BLaER1 treated with 17β-estradiol and CSF1 and Interleukin-3, amounts not matched to agents 10 nM and 100 nM (cell line): ENCODE measurements around the gene FSTL4.

ENCODE experiments used
- H3K27ac ChIP-seq, 11 experiments: shearing (Covaris generic); formaldehyde crosslinking; 2 replicates each; pipeline ENCODE4 v1.8.1; 2022
- H3K27me3 ChIP-seq, 11 experiments: shearing (Covaris generic); formaldehyde crosslinking; 2 replicates each; pipeline ENCODE4 v1.8.1; 2022
- H3K36me3 ChIP-seq, 11 experiments: shearing (Covaris generic); formaldehyde crosslinking; 2 replicates each; pipeline ENCODE4 v1.8.1; 2022
- H3K4me1 ChIP-seq, 10 experiments: shearing (Covaris generic); formaldehyde crosslinking; 2 replicates each; pipeline ENCODE4 v1.8.1; 2022
- H3K4me2 ChIP-seq, 11 experiments: shearing (Covaris generic); formaldehyde crosslinking; 2 replicates each; pipeline ENCODE4 v1.8.1; 2022
- H3K4me3 ChIP-seq, 10 experiments: shearing (Covaris generic); formaldehyde crosslinking; 2 replicates each; pipeline ENCODE4 v1.8.1; 2022
- H3K9ac ChIP-seq, 11 experiments: shearing (Covaris generic); formaldehyde crosslinking; 2 replicates each; pipeline ENCODE4 v1.8.1; 2022
- H3K9me3 ChIP-seq, 11 experiments: shearing (Covaris generic); formaldehyde crosslinking; replicated peaks in 1 of 11; 2 replicates each; pipeline ENCODE4 v1.8.1; 2022
- H4K20me1 ChIP-seq, 11 experiments: shearing (Covaris generic); formaldehyde crosslinking; 2 replicates each; pipeline ENCODE4 v1.8.1; 2022
- Cebpa-rat ChIP-seq, 11 experiments: shearing (Covaris generic); IDR thresholded peaks; 2 replicates each; pipeline ENCODE4 v1.8.1; 2022

FSTL4 gene

GRCh38 chr5:133384120-133384855, 228.1 kb downstream of the FSTL4 start:
- Histone ChIP-seq H4K20me1 (no peaks in the 10 kb centered on the region), H3K27ac (no peak overlapping the region), H3K27me3 (no peaks in the 10 kb centered on the region), H3K9ac (no peak overlapping the region), H3K4me1 (no peaks in the 10 kb centered on the region), H3K4me3 (no peak overlapping the region), H3K9me3 (no peaks in the 10 kb centered on the region), H3K4me2 (no peak overlapping the region), H3K36me3 (no peaks in the 10 kb centered on the region)
- no peak for TF ChIP-seq Cebpa-rat (IDR thresholded peaks at IDR 0.05)

GRCh38 chr5:133383580-133383939, 228.8 kb downstream of the FSTL4 start:
- Histone ChIP-seq H3K9me3 (no peaks in the 10 kb centered on the region), H4K20me1 (no peaks in the 10 kb centered on the region), H3K4me1 (no peaks in the 10 kb centered on the region), H3K4me2 (no peak overlapping the region), H3K9ac (no peak overlapping the region), H3K4me3 (no peak overlapping the region), H3K36me3 (no peaks in the 10 kb centered on the region), H3K27me3 (no peaks in the 10 kb centered on the region), H3K27ac (no peak overlapping the region)
- no peak for TF ChIP-seq Cebpa-rat (IDR thresholded peaks at IDR 0.05)

- Histone ChIP-seq H3K9ac (no peak overlapping the region), H3K36me3 (no peaks in the 10 kb centered on the region), H3K4me1 (no peaks in the 10 kb centered on the region), H3K27me3 (no peaks in the 10 kb centered on the region), H3K27ac (no peak overlapping the region), H3K9me3 (peaks cover 0 to 3% (median 2%) of the 10 kb centered on the region in 11 experiments; a peak in 12 of 22 replicates), H3K4me3 (no peak overlapping the region), H4K20me1 (no peaks in the 10 kb centered on the region), H3K4me2 (no peak overlapping the region)
- no peak for TF ChIP-seq Cebpa-rat (IDR thresholded peaks at IDR 0.05)
Measured at GRCh38 chr5:133382661-133383579, 229.4 kb downstream of the FSTL4 start.

GRCh38 chr5:133381571-133382365, 230.6 kb downstream of the FSTL4 start:
- Histone ChIP-seq H3K27ac (no peak overlapping the region), H3K4me2 (no peak overlapping the region), H3K4me3 (no peak overlapping the region), H3K9ac (no peak overlapping the region), H3K36me3 (no peaks in the 10 kb centered on the region), H3K4me1 (no peaks in the 10 kb centered on the region), H4K20me1 (no peaks in the 10 kb centered on the region), H3K9me3 (peaks cover 9 to 15% (median 13%) of the 10 kb centered on the region in 11 experiments), H3K27me3 (no peaks in the 10 kb centered on the region)
- TF ChIP-seq Cebpa-rat (IDR thresholded peaks at IDR 0.05) = no peak

- H3K36me3 ChIP-seq = no peaks in the 10 kb centered on the region
- H3K4me1 ChIP-seq = no peaks in the 10 kb centered on the region
- H3K4me2 ChIP-seq = no peak overlapping the region
- peaks cover 10 to 21% (median 16%) of the 10 kb centered on the region in 11 experiments for H3K9me3 ChIP-seq
- no peak overlapping the region for H3K27ac ChIP-seq
- H3K27me3 ChIP-seq = no peaks in the 10 kb centered on the region
- no peak overlapping the region for H3K9ac ChIP-seq
- no peaks in the 10 kb centered on the region for H4K20me1 ChIP-seq
- no peak overlapping the region for H3K4me3 ChIP-seq
- no peak for TF ChIP-seq Cebpa-rat (IDR thresholded peaks at IDR 0.05)
Measured at GRCh38 chr5:133381041-133381440, 231.3 kb downstream of the FSTL4 start.

- H3K27ac ChIP-seq = no peak overlapping the region
- H3K4me1 ChIP-seq = no peaks in the 10 kb centered on the region
- no peaks in the 10 kb centered on the region for H3K27me3 ChIP-seq
- H4K20me1 ChIP-seq = no peaks in the 10 kb centered on the region
- H3K9ac ChIP-seq = no peak overlapping the region
- no peak for TF ChIP-seq Cebpa-rat (IDR thresholded peaks at IDR 0.05)
- no peak overlapping the region for H3K4me3 ChIP-seq
- H3K9me3 ChIP-seq = peaks cover 10 to 22% (median 16%) of the 10 kb centered on the region in 11 experiments
- H3K36me3 ChIP-seq = no peaks in the 10 kb centered on the region
- no peak overlapping the region for H3K4me2 ChIP-seq
Measured at GRCh38 chr5:133377736-133378135, 234.6 kb downstream of the FSTL4 start.

- TF ChIP-seq Cebpa-rat (IDR thresholded peaks at IDR 0.05) = no peak
- H3K4me2 ChIP-seq = no peak overlapping the region
- H3K36me3 ChIP-seq = no peaks in the 10 kb centered on the region
Measured at GRCh38 chr5:133376986-133377385, 235.4 kb downstream of the FSTL4 start.

GRCh38 chr5:133373121-133373870, 239.0 kb downstream of the FSTL4 start:
- H3K9ac ChIP-seq = no peak overlapping the region
- H4K20me1 ChIP-seq = no peaks in the 10 kb centered on the region
- H3K27me3 ChIP-seq = no peaks in the 10 kb centered on the region
- H3K27ac ChIP-seq = no peak overlapping the region
- no peak overlapping the region for H3K4me3 ChIP-seq
- H3K4me2 ChIP-seq = no peak overlapping the region
- peaks cover 10 to 22% (median 16%) of the 10 kb centered on the region in 11 experiments for H3K9me3 ChIP-seq
- H3K36me3 ChIP-seq = no peaks in the 10 kb centered on the region
- no peak for TF ChIP-seq Cebpa-rat (IDR thresholded peaks at IDR 0.05)
- peaks cover 0 to 13% (median 6%) of the 10 kb centered on the region in 10 experiments; a peak in 7 of 20 replicates for H3K4me1 ChIP-seq

More at GRCh38 chr5:133376986-133377385, 235.4 kb downstream of the FSTL4 start:
- H3K9me3 ChIP-seq = peaks cover 10 to 22% (median 16%) of the 10 kb centered on the region in 11 experiments
- no peaks in the 10 kb centered on the region for H3K27me3 ChIP-seq
- H3K9ac ChIP-seq = no peak overlapping the region
- no peak overlapping the region for H3K27ac ChIP-seq
- no peak overlapping the region for H3K4me3 ChIP-seq
- no peaks in the 10 kb centered on the region for H4K20me1 ChIP-seq
- H3K4me1 ChIP-seq = peaks cover 0 to under 1% (median 0%) of the 10 kb centered on the region in 10 experiments; a peak in 2 of 20 replicates
